GM13977 (cell line): Measurements from ENCODE around the gene CAPN10.

ENCODE experiments used
- DNase-seq: peaks from one replicate; pipeline ENCODE4 v3.0.0; 2012; ENCODE audit warnings: low spot score
- in situ Hi-C: fragments of 300-500 bp; cut with MboI; formaldehyde crosslinking; loops from one replicate; pipeline ENCODE4 v1.12.0; 2022; ENCODE audit warnings: low sequenced_read_pairs, low pct_unique_long_range_greater_than_20kb, mixed read lengths, inconsistent platforms; ENCODE audit not compliant: unreplicated experiment
- TF ChIP-seq, protein P1 (sequence below): IDR thresholded peaks from 2 replicates; pipeline ENCODE4 v1.5.1; 2012; ENCODE audit warnings: mild to moderate bottlenecking, control low read depth; ENCODE audit not compliant: insufficient read depth; ENCODE audit errors: extremely low read depth, missing control alignments

The CAPN10 gene

DNA sequence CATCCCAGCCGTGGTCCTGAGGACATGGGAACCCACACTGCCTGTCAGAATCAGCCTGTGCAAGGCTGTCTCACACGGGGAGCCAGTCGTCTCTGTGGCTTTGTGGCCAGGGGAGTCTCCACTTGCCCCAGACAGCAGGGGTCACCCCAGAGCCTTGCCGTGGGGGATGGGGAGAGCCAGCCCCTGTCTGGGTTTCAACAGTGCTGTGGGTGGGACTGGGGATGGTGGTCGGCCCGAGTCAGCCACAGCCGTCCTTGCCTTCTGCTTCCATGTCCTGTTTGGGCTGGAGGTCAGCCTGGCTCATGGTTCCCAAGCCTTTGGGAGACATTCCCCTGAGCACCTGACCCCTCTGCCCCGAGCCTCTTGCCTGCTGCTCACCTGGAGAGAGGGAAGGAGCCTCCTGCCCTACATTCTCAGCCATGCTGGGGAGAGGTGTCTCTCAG is 58.3 kb downstream of the CAPN10 start:
- in situ Hi-C loops: no loop called here
- TF ChIP-seq, protein P1, sequence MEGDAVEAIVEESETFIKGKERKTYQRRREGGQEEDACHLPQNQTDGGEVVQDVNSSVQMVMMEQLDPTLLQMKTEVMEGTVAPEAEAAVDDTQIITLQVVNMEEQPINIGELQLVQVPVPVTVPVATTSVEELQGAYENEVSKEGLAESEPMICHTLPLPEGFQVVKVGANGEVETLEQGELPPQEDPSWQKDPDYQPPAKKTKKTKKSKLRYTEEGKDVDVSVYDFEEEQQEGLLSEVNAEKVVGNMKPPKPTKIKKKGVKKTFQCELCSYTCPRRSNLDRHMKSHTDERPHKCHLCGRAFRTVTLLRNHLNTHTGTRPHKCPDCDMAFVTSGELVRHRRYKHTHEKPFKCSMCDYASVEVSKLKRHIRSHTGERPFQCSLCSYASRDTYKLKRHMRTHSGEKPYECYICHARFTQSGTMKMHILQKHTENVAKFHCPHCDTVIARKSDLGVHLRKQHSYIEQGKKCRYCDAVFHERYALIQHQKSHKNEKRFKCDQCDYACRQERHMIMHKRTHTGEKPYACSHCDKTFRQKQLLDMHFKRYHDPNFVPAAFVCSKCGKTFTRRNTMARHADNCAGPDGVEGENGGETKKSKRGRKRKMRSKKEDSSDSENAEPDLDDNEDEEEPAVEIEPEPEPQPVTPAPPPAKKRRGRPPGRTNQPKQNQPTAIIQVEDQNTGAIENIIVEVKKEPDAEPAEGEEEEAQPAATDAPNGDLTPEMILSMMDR: no peak
- no peak for DNase-seq

DNA sequence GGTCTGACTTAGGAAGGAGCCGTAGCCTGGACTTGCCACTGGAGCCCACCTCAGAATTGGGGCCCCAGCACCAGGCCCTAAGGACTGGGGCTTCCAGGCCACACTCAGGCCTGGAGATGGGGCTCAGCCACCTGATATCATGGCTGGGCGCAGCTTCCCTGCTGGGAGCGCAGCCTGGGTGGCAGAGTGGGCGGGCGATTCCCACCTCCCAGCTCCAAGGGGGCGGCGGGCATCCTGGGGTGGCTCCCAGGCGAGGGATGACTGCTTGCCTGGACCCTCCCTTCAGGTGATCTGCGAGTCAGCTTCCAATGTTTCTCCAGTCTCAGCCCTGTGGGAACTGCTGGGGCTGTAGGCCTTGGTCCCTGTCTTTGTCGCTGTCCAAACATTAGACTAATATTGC is 58.8 kb downstream of the CAPN10 start:
- no peak for DNase-seq
- in situ Hi-C loops: no loop called here
- TF ChIP-seq, protein P1: no peak

DNA sequence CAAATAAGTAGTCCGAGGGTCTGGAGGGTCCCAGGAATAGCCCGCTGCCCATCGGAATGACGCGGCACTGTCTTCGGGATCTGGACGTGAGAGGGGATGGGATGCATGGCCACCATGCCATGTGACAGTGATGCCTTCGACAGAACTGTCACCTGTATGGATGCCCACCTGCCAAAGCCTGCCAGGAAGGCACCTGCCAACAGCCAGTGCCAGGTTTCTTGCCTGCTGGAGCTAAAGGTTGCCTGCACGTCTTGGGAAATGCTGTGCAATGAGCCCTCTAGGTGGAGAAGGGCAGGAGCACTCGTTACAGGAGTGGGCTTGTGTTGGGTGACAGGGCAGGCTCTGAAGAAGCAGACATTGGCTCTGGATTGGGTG is 59.3 kb downstream of the CAPN10 start:
- TF ChIP-seq, protein P1: no peak
- peak; percentile 21 for DNase-seq
- in situ Hi-C loops: no loop called here

DNA sequence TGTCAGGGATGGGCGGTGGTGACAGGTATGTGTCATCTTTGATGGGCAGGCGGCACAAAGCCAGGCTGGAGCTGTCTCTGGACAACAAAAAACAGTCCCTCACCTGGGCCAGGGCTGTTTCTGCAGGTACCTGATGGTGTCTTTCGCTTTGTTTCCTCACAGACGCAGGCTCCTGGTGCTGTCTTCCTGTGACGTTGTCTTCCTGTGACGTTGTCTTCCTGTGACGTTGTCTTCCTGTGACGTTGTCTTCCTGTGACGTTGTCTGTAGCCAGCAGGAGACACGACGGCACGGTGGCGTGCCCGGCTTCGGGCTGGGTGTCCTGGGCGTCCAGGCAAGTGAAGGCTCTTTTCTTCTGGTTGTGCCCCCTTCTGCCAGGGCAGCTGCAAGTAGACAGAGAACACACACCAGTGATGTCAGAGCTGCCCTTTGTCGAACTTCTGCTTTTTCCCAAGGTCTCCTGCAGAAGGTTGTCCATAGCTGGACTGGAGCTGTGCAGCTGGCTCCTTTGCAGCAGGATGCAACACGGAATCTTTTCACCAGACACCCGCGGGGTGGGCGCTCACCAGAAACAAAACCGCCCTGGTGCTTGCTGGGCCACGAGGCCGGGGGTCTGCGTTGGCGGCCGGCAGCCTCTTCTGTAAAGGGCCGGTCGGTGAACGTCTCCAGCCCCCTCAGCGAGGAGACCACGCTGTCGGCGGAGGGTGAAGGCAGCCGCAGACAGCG is 59.8 kb downstream of the CAPN10 start:
- peak; percentile 18 for DNase-seq
- in situ Hi-C loops: no loop called here
- TF ChIP-seq, protein P1: no peak

DNA sequence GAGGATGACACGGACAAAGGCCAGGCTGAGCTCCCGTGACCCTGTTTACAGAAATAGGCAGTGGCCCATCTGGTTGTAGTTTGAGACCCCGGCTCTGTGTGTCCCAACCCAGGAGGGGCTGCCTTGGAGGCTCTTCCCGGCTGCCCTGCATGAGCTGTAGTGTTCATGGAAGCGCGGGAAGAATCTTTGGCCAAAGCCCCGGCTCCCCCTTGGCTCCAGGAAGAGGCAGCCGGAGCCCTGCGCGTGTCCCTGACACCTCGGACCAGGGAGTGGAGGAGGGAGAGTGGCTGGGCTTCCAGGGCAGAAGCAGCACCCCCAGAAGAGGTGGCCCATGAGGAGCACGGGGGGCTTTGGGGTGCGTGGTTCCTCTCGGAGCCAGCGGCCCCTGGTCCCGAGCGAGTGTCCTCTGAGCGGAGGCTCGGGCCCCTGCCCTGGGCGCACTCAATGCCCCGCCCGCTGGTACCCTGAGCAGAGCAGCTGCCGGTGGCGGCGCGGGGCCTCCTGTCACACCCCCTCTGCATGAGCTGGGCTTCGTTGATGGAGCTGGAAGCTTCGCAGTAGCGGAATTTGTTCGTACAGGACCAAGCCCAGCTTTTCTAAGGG is 60.5 kb downstream of the CAPN10 start:
- TF ChIP-seq, protein P1: no peak
- in situ Hi-C loops: no loop called here
- peak; percentile 17 for DNase-seq

DNA sequence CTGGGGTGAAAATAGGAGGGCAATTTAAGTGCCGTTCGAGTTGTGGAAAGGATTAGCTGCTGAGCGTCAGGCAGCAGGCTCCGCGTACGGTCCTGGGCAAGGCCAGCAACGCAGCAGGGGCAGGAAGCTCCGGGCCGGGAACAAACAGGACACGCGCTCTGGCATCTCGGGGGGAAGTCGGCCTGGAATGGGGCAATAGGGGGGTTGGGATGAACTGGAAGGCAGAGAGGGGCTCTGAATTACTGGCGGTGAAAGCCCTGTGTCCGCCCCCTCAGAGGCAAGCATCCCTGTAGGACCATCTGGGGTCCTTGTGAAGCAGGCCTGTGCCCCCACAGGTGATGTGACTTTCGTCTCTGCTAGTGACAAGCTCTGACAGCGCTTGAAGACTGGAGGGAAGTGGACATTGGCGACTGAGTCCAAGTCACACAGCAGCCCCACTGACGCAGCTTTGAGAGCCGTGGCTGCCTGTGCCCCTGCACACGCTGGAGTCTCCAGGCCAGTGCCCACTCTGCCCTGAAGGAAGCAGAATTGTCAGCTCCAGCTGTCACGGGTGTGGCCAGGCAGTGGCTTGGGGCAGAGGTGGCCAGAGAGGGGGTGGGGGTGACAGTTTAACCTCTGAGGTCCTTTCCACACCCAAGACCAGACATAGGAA is 61.1 kb downstream of the CAPN10 start:
- TF ChIP-seq, protein P1: no peak
- in situ Hi-C loops: no loop called here
- peak; percentile 18 for DNase-seq
